Ovary (tissue), 3 donors: Measurements from ENCODE around the gene SKAP2.

Experiments
- EP300 ChIP-seq: sonication (generic); formaldehyde crosslinking; IDR thresholded peaks from one replicate; pipeline ENCODE4 v1.6.1; 2017; ENCODE audit warnings: antibody characterized with exemption
- POLR2A ChIP-seq: fragments of 450-650 bp; IDR thresholded peaks from one replicate; pipeline ENCODE4 v1.6.1; 2017; ENCODE audit warnings: antibody characterized with exemption, mild to moderate bottlenecking, moderate library complexity
- TF ChIP-seq, protein P1 (sequence below), 3 donors: fragments of 450-650 bp in 2 of 3; fragments of 200-600 bp in 1 of 3; IDR thresholded peaks; one replicate each; pipeline versions ENCODE4 v1.5.1 to v1.8.0; 2016 to 2022; ENCODE audit warnings: antibody characterized with exemption in 3 of 3, mild to moderate bottlenecking in 1 of 3
- donor health status: DM: no; HTN: no; CAD: no.

DNA sequence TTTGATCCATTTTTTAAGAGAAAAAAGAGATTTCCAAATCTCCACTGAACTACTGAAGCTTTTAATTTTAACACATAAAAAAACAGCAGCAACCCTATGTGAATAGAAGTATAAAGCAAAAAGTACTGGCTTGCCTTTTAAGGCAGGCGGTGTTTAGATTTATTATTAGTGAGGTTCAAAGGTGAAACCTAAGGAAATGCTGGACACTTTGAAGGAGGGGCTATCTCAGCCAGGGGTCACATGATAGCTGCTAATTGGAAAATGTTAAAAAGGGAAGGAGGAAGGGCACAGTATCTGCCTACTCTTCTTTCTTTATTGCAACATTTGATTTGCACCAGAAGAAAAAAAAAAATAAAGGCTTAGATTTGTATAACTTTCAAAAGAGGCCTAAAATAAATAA is 183.8 kb downstream of the SKAP2 start:
- TF ChIP-seq POLR2A (no peak), EP300 (no peak)
- TF ChIP-seq, protein P1, sequence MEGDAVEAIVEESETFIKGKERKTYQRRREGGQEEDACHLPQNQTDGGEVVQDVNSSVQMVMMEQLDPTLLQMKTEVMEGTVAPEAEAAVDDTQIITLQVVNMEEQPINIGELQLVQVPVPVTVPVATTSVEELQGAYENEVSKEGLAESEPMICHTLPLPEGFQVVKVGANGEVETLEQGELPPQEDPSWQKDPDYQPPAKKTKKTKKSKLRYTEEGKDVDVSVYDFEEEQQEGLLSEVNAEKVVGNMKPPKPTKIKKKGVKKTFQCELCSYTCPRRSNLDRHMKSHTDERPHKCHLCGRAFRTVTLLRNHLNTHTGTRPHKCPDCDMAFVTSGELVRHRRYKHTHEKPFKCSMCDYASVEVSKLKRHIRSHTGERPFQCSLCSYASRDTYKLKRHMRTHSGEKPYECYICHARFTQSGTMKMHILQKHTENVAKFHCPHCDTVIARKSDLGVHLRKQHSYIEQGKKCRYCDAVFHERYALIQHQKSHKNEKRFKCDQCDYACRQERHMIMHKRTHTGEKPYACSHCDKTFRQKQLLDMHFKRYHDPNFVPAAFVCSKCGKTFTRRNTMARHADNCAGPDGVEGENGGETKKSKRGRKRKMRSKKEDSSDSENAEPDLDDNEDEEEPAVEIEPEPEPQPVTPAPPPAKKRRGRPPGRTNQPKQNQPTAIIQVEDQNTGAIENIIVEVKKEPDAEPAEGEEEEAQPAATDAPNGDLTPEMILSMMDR (IDR thresholded peaks at IDR 0.05) = no peak
